ENCODE data around the gene GORAB.

The GORAB gene

GRCh38 chr1:170503665-170504064 lies 28.3 kb upstream of the GORAB start:
- TF ChIP-seq CTCF (conservative IDR thresholded peaks at IDR 0.05) (no peak), ZFX (IDR thresholded peaks at IDR 0.05) (no peak)
- no peak overlapping the region for H3K27ac ChIP-seq

GRCh38 chr1:170510163-170510562 lies 21.8 kb upstream of the GORAB start:
- H3K27ac ChIP-seq, result no peak overlapping the region
- TF ChIP-seq ZFX (IDR thresholded peaks at IDR 0.05), result no peak
- TF ChIP-seq CTCF (conservative IDR thresholded peaks at IDR 0.05), result no peak

- no peak for TF ChIP-seq ZFX (IDR thresholded peaks at IDR 0.05)
- no peak for TF ChIP-seq CTCF (conservative IDR thresholded peaks at IDR 0.05)
- no peak overlapping the region for H3K27ac ChIP-seq
Measured at GRCh38 chr1:170511038-170511437, 20.9 kb upstream of the GORAB start.

- TF ChIP-seq ZFX (IDR thresholded peaks at IDR 0.05), result no peak
- TF ChIP-seq CTCF (conservative IDR thresholded peaks at IDR 0.05), result no peak
- no peak overlapping the region for H3K27ac ChIP-seq
Measured at GRCh38 chr1:170513138-170513537, 18.8 kb upstream of the GORAB start.

GRCh38 chr1:170518185-170518834 lies 13.7 kb upstream of the GORAB start:
- H3K27ac ChIP-seq, result no peak overlapping the region
- TF ChIP-seq CTCF (conservative IDR thresholded peaks at IDR 0.05), result no peak
- no peak for TF ChIP-seq ZFX (IDR thresholded peaks at IDR 0.05)

GRCh38 chr1:170518965-170519364 lies 13.0 kb upstream of the GORAB start:
- no peak overlapping the region for H3K27ac ChIP-seq
- no peak for TF ChIP-seq CTCF (conservative IDR thresholded peaks at IDR 0.05)
- TF ChIP-seq ZFX (IDR thresholded peaks at IDR 0.05), result no peak

GRCh38 chr1:170520601-170521000 lies 11.4 kb upstream of the GORAB start:
- no peak overlapping the region for H3K27ac ChIP-seq
- no peak for TF ChIP-seq ZFX (IDR thresholded peaks at IDR 0.05)
- no peak for TF ChIP-seq CTCF (conservative IDR thresholded peaks at IDR 0.05)
